Ascending aorta (tissue), 2 donors: Measurements from ENCODE around the gene PITPNC1. TPM values are rescaled to one million over a fixed set of nuclear protein-coding genes. Genes with fewer than 3 reads are reported as not detected.
"Not testable (repeated sequence)": the region's sequence is repeated elsewhere in the genome, so short reads cannot be mapped to it uniquely, and the experiment has no call there.

Source experiments
- DNase-seq, 2 donors: peaks; one replicate each; pipeline ENCODE4 v3.0.0-alpha.2; 2019; ENCODE audit warnings: low spot score in 2 of 2
- H3K27ac ChIP-seq, 2 donors: fragments of 200-600 bp; sonication (generic); one replicate each; pipeline ENCODE4 v1.5.1; 2016 to 2017; ENCODE audit warnings: mild to moderate bottlenecking in 1 of 2
- H3K27me3 ChIP-seq: fragments of 200-600 bp; sonication (generic); one replicate; pipeline ENCODE4 v1.5.1; 2017
- H3K36me3 ChIP-seq, 2 donors: fragments of 200-600 bp; sonication (generic); one replicate each; pipeline ENCODE4 v1.5.1; 2016
- H3K4me1 ChIP-seq, 2 donors: fragments of 200-600 bp; sonication (generic); one replicate each; pipeline ENCODE4 v1.5.1; 2016 to 2017; ENCODE audit warnings: mild to moderate bottlenecking in 1 of 2
- H3K4me3 ChIP-seq, 2 donors: fragments of 200-600 bp; sonication (generic); one replicate each; pipeline ENCODE4 v1.5.1; 2016 to 2017; ENCODE audit warnings: mild to moderate bottlenecking in 1 of 2
- H3K9me3 ChIP-seq, 2 donors: fragments of 200-600 bp; sonication (generic); one replicate each; pipeline ENCODE4 v1.5.1; 2016
- CTCF ChIP-seq, 3 experiments: fragments of 200-600 bp in 2 of 3; fragments of 450-650 bp in 1 of 3; sonication (generic) in 2 of 3; IDR thresholded peaks; one replicate each; pipeline ENCODE4 v1.5.1; 2016 to 2019; ENCODE audit warnings: antibody characterized with exemption in 3 of 3, mild to moderate bottlenecking in 1 of 3, moderate library complexity in 1 of 3
- intact Hi-C: fragments of 100-400 bp; cut with DNase I; formaldehyde crosslinking; loops from one replicate; pipeline ENCODE4 v1.15.1; 2023
- total RNA-seq: library from RNA; depleted of rRNA; stranded (reverse); fragments of >200 nt; gene quantifications from one replicate; pipeline ENCODE4 v1.1.0, GENCODE V29; 2016

The PITPNC1 gene
- total RNA-seq, 1 donor from 2014 or later: 10.9 TPM

GRCh38 chr17:67624886-67625656, 248.0 kb downstream of the PITPNC1 start:
- Histone ChIP-seq H3K4me3 (no peak overlapping the region), H3K4me1 (no peaks in the 10 kb centered on the region), H3K36me3 (no peaks in the 10 kb centered on the region), H3K9me3 (no peaks in the 10 kb centered on the region), H3K27me3 (no peaks in the 10 kb centered on the region), H3K27ac (no peak overlapping the region)
- no peak for TF ChIP-seq CTCF (IDR thresholded peaks at IDR 0.05)
- intact Hi-C loops: no loop called here
- no peak for DNase-seq

- H3K27me3 ChIP-seq: no peaks in the 10 kb centered on the region
- no peak for TF ChIP-seq CTCF (IDR thresholded peaks at IDR 0.05)
Observed at GRCh38 chr17:67625971-67626370, 248.9 kb downstream of the PITPNC1 start.

GRCh38 chr17:67628580-67629013, 251.5 kb downstream of the PITPNC1 start:
- DNase-seq: no peak
- Histone ChIP-seq H3K4me3 (no peak overlapping the region), H3K27ac (no peak overlapping the region), H3K36me3 (peaks cover 0 to 5% of the 10 kb centered on the region in 2 donors), H3K27me3 (no peaks in the 10 kb centered on the region), H3K4me1 (no peaks in the 10 kb centered on the region), H3K9me3 (no peaks in the 10 kb centered on the region)
- intact Hi-C loops: no loop called here
- TF ChIP-seq CTCF (IDR thresholded peaks at IDR 0.05): no peak

More at GRCh38 chr17:67625971-67626370, 248.9 kb downstream of the PITPNC1 start:
- Histone ChIP-seq H3K9me3 (no peaks in the 10 kb centered on the region), H3K4me1 (no peaks in the 10 kb centered on the region), H3K4me3 (no peak overlapping the region), H3K27ac (no peak overlapping the region), H3K36me3 (no peaks in the 10 kb centered on the region)
- intact Hi-C loops: no loop called here
- DNase-seq: no peak

GRCh38 chr17:67629971-67630320, 252.9 kb downstream of the PITPNC1 start:
- Histone ChIP-seq H3K36me3 (peaks cover 0 to 5% of the 10 kb centered on the region in 2 donors), H3K27ac (no peak overlapping the region), H3K27me3 (no peaks in the 10 kb centered on the region), H3K4me3 (no peak overlapping the region), H3K4me1 (no peaks in the 10 kb centered on the region), H3K9me3 (no peaks in the 10 kb centered on the region)
- no peak for TF ChIP-seq CTCF (IDR thresholded peaks at IDR 0.05)
- intact Hi-C loops: no loop called here
- DNase-seq: no peak

GRCh38 chr17:67630836-67631235, 253.8 kb downstream of the PITPNC1 start:
- H3K36me3 ChIP-seq, H3K4me1 ChIP-seq, intact Hi-C loops, H3K9me3 ChIP-seq, H3K4me3 ChIP-seq, DNase-seq, H3K27me3 ChIP-seq, H3K27ac ChIP-seq: not testable (repeated sequence)

- no peaks in the 10 kb centered on the region for H3K9me3 ChIP-seq
- no peaks in the 10 kb centered on the region for H3K27me3 ChIP-seq
- TF ChIP-seq CTCF (IDR thresholded peaks at IDR 0.05): no peak
- no peaks in the 10 kb centered on the region for H3K4me1 ChIP-seq
- no peak overlapping the region for H3K27ac ChIP-seq
- no peak for DNase-seq
- intact Hi-C loops: no loop called here
- H3K4me3 ChIP-seq: no peak overlapping the region
- peaks cover 0 to 5% of the 10 kb centered on the region in 2 donors for H3K36me3 ChIP-seq
Observed at GRCh38 chr17:67632141-67632540, 255.1 kb downstream of the PITPNC1 start.
